K562 (cell line): Measurements from ENCODE around the gene RXRA.

ENCODE experiments used
- FOXM1 ChIP-seq, 2 experiments: fragments of 450-650 bp in 1 of 2; sonication (generic) in 1 of 2; formaldehyde crosslinking in 1 of 2; IDR thresholded peaks; 2 replicates each; pipeline versions ENCODE4 v1.6.1 to v1.9.0; 2017 to 2022; ENCODE audit warnings: low read depth in 2 of 2, mild to moderate bottlenecking in 2 of 2, missing genetic modification reagents in 1 of 2, moderate library complexity in 1 of 2
- MYC ChIP-seq, 2 experiments: fragments of 250-450 bp in 1 of 2; sonication (Bioruptor Pico) in 1 of 2; IDR thresholded peaks; 2 replicates each; pipeline versions ENCODE4 v1.5.1 to v1.6.1; 2012 to 2021; ENCODE audit warnings: low read depth in 2 of 2, borderline replicate concordance in 1 of 2, improper control_type of control experiment in 1 of 2, low read length in 1 of 2, mild to moderate bottlenecking in 1 of 2, moderate library complexity in 1 of 2
- SMARCA5 ChIP-seq: fragments of 450-650 bp; IDR thresholded peaks from 2 replicates; pipeline ENCODE4 v1.6.1; 2016
- SP2 ChIP-seq: IDR thresholded peaks from 2 replicates; pipeline ENCODE4 v1.6.1; 2011; ENCODE audit warnings: mild to moderate bottlenecking, low read depth, low read length, moderate library complexity; ENCODE audit not compliant: poor library complexity, severe bottlenecking; ENCODE audit errors: extremely low read depth
- ZNF274 ChIP-seq: IDR thresholded peaks from 2 replicates; pipeline ENCODE4 v1.6.1; 2011; ENCODE audit warnings: low read depth, mild to moderate bottlenecking, low read length, moderate library complexity, borderline replicate concordance
- TF ChIP-seq, protein P1 (sequence below), 3 experiments: IDR thresholded peaks in 2 of 3; conservative IDR thresholded peaks in 1 of 3; 2 replicates each; pipeline ENCODE4 v1.5.1; 2011 to 2012; ENCODE audit warnings: low read length in 3 of 3, mild to moderate bottlenecking in 3 of 3, control low read depth in 2 of 3, improper control_type of control experiment in 1 of 3, inconsistent platforms in 1 of 3, low read depth in 1 of 3, mixed read lengths in 1 of 3, moderate library complexity in 1 of 3; ENCODE audit not compliant: insufficient read depth in 2 of 3

DNA sequence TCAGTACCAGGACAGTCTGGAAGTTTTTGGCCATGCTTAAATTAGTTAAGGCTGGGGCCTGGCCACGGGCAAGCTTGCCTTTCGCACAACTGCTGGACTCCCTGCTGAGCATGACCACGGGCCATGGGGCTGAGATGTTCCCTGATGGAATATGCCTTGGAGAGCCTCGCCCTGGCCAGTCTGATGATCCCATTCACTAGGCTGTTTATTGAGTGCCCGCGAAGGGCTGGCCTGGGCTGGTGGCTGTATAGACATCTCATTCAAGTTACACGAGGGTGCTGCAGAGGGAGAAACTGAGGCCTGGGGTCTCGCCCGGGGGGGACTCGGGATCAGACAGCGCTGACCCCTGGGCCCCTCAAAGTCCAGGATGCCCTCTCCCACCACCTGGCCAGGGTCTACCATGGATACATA is 7.8 kb upstream of the RXRA start:
- TF ChIP-seq FOXM1 (IDR thresholded peaks at IDR 0.05; ENCODE audit: low read depth) (no peak), FOXM1 (CRISPR knock-in tag; IDR thresholded peaks at IDR 0.05; ENCODE audit: low read depth) (no peak), ZNF274 (no peak), MYC (IDR thresholded peaks at IDR 0.05; ENCODE audit: low read depth, low read length) (no peak), MYC (CRISPR knock-in tag; IDR thresholded peaks at IDR 0.05; ENCODE audit: borderline replicate concordance, low read depth) (no peak), SP2 (no peak), SMARCA5 (no peak)
- TF ChIP-seq, protein P1, sequence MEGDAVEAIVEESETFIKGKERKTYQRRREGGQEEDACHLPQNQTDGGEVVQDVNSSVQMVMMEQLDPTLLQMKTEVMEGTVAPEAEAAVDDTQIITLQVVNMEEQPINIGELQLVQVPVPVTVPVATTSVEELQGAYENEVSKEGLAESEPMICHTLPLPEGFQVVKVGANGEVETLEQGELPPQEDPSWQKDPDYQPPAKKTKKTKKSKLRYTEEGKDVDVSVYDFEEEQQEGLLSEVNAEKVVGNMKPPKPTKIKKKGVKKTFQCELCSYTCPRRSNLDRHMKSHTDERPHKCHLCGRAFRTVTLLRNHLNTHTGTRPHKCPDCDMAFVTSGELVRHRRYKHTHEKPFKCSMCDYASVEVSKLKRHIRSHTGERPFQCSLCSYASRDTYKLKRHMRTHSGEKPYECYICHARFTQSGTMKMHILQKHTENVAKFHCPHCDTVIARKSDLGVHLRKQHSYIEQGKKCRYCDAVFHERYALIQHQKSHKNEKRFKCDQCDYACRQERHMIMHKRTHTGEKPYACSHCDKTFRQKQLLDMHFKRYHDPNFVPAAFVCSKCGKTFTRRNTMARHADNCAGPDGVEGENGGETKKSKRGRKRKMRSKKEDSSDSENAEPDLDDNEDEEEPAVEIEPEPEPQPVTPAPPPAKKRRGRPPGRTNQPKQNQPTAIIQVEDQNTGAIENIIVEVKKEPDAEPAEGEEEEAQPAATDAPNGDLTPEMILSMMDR (IDR thresholded peaks at IDR 0.05 in 2 of 3, conservative IDR thresholded peaks at IDR 0.05 in 1 of 3; ENCODE audit: insufficient read depth in 2 of 3, low read depth in 1 of 3, low read length in 3 of 3), result no peak
